CD4-positive, alpha-beta T cell treated with Interleukin-15 for 1 hour (primary cell): Measurements from ENCODE around the gene PRELID2.
"Not testable (repeated sequence)": the region's sequence is repeated elsewhere in the genome, so short reads cannot be mapped to it uniquely, and the experiment has no call there.

Experiments
- DNase-seq: peaks from one replicate; pipeline ENCODE4 v3.0.0-alpha.2; 2020

The PRELID2 gene

DNA sequence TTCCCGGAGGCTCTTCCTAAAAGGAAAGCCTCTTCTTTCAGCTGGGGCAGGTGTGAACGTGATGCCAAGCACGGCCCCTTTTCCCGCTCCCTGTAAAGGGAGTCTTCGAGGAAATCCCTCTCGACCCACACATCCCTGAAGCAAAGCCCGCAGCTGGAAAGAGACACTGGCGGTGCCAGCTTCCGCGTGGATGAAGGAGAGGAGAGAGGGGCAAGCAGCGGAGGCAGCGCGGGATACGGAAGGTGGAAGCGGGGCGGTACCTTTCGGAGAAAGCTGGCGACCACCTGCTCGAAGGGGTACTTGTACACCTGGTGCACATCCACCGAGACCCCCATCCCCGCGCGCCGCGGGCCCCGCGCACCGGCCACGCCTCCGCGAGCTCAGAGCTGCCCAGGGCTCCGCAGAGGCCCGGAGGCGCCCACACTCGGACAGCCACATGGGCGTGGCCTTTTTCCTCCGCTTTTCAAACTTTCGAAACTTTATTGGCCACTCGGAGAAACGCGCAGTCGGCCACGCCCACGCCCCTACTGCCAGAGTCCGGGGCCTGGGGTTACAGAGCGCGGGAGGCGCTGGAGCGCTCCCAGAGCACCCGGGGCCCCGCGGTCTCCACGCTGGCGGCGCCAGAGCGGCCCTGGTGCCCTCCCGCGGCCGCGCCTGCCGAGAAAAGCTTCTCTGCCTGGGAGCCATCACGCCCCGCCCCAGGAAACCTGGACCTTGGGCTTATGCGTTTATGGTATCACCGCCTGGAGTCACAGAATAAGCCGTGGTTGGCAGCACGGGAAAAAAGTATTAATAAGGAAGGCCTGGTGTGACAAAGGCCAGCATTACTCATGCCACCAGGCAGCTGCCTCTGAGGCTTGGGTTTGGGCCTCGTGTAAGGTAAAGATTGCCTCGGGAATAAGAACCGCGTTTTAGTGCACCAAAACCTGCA, at the start of gene PRELID2:
Gene PRELID2 (minus strand): TSS at position 426 of the 931 bp plus-strand sequence. CDS start 91 bp downstream, at position 335.
- peak; percentile 60 for DNase-seq

DNA sequence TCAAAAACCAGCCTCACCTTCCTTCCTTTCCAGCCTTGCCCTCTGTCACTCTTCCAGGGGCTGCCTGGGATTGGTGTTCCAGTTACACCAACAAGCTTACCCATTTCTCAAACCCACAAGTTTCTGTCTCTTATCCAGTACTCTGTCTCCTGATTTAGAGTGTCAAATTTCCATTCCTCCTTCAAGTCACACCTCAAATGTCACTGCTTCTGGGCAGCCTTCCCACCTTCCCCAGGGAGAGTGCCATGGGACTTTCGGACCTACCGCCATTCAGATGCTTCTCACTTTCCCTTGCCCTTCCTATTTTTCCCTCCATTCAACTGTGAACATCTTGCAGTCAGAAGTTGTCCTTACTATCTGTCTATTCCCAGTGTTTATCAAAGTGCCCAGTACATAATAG, 39.6 kb upstream of the PRELID2 start:
- no peak for DNase-seq

DNA sequence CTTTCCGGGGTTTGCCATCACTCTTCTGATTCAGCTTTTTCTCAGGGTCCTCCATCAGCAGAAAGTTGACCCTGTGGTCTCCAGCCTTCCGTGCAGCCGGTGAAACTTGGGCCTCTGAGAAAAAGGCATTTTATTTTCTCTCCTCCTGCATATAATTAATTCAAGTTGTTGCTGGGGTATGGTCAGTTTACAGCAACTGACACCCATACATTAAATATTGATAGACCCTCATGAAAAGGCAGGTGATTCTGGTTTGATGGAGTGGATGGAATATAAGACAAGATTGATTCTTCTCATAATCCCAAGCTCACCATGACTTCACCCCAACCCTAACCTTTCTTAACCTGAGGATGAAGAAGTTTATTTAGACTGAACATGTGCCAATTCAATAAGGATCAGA, 37.8 kb upstream of the PRELID2 start, which contains the start of gene GRXCR2:
Gene GRXCR2 (minus strand): TSS at position 101 of the 400 bp plus-strand sequence. CDS start 46 bp downstream, at position 55.
- no peak for DNase-seq

DNA sequence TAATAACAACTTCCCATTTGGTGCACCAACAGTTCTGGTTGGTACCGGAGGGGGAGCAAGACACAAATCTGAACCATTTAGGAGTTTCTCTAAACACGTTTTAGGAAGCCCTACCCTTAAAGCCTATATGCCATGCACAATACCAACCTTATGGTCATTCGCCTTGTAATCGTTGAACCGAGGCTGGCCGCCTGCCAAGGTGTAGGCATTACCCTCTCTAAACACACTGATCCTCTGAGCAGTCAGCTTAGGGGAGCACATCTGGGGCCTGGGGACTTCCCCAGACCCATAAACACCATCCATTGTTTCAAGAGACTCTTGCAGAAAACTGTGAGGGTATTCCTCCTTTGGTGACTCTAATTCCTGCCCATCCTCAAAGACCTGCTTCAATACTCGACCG, 37.3 kb upstream of the PRELID2 start:
- DNase-seq = no peak

DNA sequence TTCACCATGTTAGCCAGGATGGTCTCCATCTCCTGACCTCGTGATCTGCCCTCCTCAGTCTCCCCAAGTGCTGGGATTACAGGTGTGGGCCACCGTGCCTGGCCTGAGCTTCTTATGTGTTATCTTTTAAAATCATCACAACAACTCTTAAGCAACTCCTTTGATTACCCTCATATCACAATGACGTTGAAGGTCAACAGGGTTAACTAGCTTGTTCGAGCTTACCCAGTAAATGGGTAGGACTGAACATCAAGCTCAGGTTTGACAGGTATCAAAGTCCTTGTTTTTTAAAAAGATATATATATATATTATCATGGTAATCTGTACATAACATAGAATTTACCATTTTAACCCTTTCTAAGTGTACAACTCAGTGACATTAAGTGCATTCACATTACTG, 34.6 kb upstream of the PRELID2 start:
- no peak for DNase-seq

DNA sequence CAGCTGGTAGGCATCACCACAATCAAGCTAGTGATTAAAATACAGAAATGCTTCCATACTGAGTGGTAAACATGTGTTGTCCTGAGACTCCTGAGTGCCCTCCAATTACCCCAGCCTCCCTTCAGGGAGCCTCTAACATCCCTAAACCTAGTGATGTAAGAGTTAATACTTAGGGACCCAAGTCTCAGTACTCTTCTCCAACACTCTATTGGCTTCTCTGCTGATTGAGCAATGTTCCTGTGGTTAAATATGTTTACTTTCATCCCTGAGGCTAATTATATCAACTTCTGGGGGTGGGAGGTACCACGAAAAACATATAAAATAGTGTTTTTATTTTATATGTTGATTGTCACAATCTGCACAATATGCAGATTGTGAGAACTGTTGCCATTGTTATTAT, 32.7 kb upstream of the PRELID2 start:
- no peak for DNase-seq

DNA sequence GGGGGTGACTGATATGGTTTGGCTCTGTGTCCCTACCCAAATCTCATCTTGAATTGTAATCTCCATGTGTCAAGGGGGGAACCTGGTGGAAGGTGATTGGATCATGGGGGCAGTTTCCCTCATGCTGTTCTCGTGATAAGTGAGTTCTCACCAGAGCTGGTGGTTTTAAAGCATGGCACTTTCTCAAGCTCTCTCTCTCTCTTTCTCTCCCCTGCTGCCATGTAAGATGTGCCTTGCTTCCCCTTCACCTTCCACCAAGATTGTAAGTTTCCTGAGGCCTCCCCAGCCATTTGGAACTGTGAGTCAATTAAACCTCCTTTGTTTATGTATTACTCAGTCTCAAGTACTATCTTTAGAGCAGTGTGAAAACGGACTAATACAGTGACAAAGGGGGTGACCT, 29.3 kb upstream of the PRELID2 start:
- not testable (repeated sequence) for DNase-seq

DNA sequence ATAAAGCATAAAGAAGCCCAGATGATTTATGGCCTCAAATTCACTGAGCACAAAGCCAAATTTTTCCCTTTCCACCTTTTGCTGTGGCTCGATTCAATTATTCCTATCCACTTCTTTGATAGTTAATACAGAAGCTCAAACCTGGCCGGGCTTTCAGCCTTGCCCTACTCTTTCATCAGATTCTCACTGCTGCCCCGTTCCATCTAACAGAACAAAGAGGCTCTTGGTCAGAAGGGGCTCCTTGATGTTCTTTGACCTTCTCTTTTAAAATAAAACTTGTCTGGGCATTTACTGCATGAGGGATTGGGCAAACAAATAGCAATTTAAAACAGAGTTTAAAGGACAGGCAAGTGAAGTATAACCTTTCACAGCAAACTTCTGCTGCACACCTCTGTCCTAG, 27.9 kb upstream of the PRELID2 start:
- no peak for DNase-seq

DNA sequence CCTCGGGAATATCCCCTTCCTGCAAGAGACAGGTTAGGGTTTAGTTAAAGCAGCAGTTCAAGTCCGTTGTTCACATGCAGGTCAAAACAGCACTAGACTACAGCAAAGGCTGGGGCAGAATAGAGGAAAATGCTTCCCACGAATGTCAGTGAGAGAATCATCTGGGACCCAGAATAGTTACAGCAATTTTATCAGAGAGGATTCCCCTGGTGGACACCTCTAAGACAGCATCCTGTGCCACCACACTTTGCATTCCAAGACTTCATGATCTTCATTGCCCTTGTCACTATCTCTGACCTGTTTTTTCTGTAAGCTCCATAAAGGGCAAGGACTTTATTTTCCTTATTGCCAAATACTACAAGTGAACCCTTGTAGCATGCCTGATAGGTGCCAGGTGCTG, 24.8 kb upstream of the PRELID2 start:
- DNase-seq = no peak

DNA sequence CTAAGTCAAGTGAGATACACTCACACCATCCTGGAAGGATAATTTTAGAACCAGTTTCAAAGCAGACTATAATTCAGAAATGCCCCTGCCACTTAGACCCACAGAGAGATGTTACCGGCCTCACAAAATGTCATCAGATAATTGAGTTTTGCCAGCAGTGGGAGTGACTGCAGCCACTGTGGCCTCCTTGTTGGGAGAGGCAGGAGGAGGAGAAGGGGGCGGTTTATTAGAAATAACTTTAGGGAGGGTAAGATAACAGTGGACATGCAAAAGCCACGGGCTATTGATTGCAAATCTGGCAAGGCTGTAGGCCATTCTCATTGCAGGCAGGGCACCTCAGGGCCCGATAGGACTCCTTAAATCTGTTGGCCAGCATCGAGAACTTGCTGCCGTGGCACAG, 24.3 kb upstream of the PRELID2 start:
- DNase-seq = no peak

DNA sequence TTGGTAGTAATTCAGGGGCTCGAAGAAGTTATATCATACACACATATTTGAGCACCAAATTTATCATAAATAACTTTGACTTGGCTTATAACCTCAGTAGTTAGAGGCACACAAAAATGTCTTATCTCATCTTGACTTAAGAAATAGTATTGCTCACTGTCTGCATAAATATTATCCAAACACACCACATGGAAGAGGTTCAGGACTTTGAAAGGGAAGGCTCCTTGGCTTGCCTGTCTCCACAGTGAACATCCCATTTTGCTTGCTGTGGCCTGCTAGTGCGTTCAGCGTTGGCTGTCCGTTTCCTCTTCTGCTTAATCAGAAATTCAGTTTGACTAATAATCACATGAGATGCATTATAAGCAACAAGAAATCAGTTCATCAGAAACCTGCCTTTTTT, 23.8 kb upstream of the PRELID2 start:
- DNase-seq = no peak

DNA sequence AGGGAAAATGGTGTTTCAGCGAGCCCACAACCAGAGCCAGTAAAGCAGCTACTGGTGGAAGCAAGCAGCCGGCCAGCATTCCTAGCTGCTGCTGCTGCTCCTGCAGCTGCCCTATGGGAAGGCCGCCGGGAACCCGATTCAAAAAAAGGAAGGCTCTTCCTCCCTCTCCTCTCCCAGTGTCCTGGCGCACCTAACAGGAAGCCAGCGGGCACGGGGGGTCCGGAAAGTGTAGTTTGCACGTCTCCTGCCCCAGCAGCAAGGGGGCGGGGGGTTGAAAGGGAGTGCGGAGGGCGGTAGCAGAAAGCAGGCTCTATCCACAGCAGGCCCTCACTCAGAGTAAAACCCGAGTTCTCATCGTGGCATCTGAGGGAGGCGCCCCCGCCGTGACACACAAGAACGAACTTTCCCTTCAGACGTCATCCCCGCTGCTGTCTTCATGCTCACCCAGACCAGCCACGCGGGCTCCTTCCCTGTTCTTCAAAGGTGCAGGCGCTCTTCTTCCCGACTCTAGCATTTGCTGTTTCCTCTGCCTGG, 21.2 kb upstream of the PRELID2 start:
- no peak for DNase-seq

DNA sequence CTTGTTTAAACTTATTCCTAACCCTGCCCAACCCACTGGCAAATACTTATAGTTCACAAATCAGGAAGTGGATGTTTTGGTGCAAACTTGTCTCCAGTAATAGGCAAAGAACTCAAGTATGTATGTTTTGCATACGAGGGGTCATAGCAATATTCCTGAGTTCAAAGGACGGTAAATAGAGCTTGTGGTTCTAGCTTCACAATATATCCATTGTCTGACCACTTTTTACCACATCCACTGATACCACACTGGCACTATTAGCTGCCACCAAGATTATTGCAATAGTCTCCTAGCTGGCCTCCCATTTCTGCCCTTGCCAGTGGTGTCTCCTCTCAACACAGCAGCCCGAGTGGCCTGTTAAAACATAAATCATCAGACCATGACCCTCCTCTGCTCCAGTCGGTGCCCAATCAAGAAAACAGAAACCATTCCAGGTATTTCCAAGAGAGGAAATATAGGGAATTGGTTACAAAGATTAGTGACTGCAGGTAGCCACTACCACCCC, 20.7 kb upstream of the PRELID2 start:
- no peak for DNase-seq

DNA sequence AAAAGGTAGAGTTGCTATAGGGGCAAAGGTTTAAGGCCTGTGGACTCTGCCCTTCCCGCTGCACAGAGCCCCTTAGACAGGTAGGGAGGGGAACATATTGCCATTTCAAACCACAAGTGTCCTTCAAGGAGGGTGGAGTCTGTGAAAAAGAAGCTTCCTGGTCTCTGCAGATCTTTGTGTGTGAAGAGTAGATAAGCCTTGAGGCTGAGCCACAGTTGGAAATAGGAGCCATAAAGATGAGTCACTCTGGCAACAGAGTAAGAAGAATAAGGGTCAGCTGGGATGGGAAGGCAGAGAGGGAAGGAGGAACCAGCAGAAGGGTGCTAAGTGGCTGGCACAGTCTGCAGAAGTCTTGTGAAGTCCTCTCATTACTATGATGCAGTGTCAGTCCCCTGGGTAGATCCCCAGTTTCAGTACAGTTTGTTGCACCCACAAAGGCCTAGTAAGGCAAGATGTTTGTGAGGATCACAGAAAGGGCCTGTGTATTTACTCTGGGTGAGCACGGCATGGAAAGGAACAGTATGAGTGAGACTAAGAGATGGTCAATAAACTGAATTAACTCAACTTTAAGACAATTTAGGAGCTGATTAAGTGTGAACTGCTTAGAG, 19.6 kb upstream of the PRELID2 start:
- no peak for DNase-seq

DNA sequence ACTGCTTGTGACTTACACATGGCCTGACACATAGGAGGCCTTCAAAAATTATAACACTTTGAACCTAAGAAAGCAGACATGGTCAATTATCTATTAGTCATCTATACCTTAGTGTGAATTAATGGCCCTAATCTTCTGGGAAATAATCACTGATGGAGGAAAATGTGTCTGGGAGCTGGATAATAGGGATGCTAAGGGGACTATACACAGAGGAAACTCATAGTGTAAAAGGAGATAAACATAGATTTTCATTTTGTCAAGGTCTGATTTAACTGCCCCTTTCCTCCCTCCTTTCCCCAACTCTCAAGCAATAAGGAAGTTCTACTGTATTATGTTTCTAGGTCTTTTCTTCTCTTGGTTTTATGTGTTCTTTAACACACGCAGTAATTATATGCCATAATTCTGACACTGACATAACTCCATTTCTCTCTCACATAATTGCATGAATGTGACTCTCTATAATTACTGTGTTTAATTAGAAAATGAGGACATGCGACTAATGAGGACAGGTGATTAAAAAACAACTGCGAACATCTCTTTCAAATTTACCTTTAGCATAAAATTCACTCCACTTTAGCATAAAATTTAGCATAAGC, 18.7 kb upstream of the PRELID2 start:
- no peak for DNase-seq

DNA sequence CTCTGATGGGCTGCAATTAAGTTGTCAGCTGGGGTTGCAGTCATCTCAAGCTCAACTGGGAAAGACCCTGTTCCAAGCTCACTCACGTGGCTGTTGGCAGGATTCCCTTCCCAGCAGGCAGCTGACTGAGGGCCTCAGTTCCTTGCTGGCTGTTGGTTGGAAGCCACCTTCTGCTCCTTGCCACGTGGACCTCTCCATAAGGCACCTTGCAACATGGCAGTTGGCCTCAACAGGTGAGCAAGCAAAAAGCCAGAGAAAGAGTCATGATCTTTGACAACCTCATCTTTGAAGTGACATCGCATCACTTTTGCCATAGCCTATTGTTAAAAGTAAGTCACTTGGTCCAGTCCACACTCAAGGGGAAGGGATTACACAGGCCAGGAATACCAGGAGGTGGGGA, 17.8 kb upstream of the PRELID2 start:
- no peak for DNase-seq

DNA sequence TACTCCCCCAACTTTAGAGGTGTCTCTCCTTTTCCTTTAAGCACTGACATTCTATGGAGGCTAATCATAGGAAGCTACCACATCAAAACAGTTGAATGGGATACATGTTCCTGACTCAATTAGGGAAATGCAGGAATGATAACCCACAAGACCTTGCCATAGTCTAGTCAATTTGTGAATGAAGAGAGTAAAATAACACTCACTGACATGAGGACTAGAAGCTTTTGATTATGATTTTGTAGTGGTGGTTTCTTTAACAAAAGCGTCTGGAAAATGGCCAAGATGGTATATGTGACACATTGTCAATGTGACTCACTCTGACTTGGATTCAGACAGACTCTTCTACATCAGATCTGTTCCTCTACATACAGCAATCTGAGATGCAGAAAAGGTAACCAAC, 13.7 kb upstream of the PRELID2 start:
- DNase-seq = no peak

DNA sequence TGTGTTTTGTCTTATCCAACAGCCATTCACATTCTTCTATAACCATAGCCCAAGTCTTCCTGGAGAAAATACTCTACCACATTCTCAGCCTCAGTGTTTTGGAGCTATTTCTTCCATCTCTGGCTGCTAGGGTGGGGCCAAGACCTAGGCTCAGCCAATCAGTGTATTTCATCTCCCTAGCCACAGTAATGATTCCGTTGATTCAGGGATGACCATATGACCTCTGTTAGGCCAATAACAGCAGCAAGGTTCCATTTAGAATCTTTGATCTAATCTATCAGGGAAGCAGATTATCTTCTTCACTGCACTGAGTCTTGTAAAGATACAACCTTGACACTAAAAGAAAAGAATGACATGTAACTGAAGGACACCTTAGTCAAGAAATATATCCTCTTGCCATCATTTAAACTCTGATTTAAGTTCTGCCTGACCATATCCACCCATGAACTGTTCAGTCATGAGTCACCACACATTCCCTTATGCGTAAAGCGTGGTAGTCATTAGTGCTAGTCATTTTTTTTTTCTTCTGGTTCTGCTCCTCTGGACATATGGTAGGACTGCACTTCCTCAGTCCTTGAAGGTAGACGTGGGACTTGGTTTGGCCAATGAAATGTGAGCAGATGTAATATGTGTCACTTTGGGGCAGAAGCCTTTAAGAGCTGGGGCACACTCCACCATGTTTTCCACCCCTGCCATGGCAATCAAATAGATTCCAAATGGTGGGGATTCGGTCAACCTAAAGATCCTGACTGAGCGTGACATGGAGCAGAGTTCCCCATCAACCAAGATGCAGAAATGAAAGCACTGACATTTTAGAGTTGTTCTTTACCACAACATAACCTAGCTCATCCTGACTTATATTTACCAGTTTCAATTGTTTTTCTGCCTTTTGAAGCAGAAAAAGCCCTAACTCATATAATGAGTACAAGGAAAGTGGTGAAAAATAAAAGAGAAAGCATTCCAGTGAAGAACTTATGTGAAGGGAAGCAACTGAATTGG, 12.7 kb upstream of the PRELID2 start:
- DNase-seq = no peak

DNA sequence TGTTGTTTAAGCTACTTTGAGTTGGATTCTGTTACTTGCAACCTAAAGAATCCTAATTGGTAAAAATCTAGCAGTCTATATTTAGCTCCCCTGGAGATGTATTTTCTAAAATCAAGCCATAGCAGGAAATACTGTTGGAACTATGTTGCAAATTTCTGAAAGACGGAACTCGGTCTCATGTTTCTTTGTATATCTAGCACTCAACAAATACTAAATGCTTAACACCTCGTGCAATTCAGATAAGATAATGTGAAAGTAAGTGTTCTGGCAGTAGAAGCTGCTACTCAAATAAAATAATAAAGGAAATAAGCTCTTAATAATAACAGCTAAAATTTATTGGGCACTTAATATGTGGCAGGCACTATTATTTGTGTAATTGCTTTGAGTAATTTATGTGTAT, 10.9 kb upstream of the PRELID2 start:
- DNase-seq = no peak

DNA sequence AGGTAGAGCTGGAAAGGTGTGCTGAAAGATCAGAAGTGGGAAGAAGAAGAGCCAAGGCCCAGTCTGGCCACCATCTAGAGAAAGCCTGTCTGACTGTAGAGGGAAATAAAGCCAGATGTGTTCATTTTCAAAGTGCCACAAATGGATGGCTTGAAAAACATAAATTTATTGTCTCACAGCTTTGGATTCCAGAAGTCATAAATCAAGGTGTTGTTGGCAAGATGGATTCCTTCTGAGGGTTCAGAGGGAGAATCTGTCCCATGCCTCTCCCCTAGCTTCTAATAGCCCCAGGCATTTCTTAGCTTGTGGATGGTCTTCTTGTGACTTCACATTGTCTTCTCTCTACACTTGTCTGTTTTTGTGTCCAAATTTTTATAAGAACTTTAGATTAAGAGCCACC, 6.2 kb upstream of the PRELID2 start:
- no peak for DNase-seq

DNA sequence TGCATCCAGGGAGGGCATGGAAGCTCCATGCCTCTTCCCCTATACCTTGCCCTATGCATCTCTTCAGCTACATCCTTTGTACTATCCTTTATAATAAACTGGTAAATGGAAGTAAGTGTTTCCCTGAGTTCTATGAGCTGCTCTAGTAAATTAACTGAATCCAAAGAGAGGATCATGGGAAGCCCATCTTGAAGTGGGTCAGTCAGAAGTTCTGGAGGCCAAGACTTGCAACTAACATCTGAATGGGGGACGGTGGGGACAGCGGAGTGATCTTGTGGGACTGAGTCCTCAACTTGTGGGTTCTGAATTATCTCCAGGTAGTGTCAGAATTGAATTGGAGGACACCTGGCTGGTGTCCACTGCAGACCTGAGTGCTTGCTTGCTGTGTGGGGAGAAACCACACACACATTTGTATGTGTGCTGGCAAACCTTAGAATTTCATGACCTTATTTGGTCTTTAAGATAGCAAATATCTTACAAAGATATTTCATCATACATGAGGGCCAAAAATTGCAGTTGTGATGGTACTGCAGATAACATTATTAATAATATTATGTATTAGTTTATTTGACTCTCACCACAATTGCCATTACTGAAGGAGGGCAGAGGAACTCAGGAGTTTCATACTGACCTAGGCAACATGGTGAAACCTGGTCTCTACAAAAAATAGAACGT, 5.5 kb upstream of the PRELID2 start:
- DNase-seq = no peak

DNA sequence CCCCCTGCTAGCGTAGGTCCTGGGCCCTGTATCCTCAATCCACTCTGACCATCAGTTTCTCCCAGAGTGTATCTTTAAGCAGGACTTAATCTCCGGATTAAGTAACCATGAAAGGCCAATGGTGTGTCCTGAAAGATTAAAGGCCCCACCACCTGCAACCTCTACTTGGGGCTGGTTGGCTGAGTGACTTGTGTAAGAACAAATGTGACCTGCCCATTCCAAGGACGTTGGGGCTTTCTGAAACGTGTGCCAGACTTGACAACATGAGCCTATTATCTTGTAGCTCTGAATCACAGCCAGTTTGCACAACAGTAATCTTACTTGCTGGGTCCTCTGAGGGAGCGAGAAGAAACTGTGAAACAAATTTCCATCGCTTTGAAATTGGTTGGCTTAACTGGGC, 3.1 kb upstream of the PRELID2 start:
- DNase-seq = no peak
